IPS-18c (cell line): ENCODE results near the gene MLKL.
"Not testable (repeated sequence)": the region's sequence is repeated elsewhere in the genome, so short reads cannot be mapped to it uniquely, and the experiment has no call there.

ENCODE experiments used
- H3K4me3 ChIP-seq: 2 replicates; pipeline ENCODE4 v1.7.0; 2013; ENCODE audit warnings: low read depth, mild to moderate bottlenecking, low read length, moderate library complexity; ENCODE audit not compliant: insufficient read depth
- H3K9me3 ChIP-seq: one replicate; pipeline ENCODE4 v1.6.1; 2013; ENCODE audit warnings: mild to moderate bottlenecking, low read length, moderate library complexity; ENCODE audit not compliant: control insufficient read depth, insufficient read depth

MLKL gene

DNA sequence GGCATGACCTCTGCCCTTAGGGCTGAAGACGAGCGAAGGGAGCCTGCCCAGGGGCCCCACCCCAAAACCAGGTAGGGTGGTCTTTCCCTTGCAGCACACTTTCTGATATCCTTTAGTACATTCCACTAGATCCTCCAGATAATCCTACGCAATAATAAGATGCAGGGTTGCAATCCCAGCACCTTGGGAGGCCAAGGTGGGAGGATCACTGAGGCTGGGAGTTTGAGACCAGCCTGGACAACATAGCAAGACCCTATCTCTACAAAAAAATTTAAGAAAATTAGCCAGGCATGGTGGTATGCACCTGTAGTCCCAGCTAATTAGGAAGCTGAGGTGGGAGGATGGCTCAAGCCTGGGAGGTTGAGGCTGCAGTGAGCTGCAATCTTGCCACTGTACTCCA, 34.9 kb upstream of the MLKL start:
- Histone ChIP-seq H3K9me3 (no peaks in the 10 kb centered on the region), H3K4me3 (no peak overlapping the region)

DNA sequence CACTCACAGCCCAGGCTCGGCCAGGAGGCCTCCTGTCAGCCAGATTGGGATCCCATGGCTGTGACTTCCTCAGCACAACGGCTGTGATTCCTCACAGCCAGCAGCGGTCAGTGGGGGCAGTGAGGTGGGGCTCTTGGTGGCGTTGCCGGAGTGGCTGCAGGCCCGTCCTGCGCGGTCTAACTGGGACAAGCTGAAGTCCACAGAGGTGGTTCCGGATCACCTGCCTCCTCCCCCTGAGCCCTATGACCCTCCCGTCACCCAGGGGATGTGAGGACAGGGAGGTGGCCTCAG, 34.4 kb upstream of the MLKL start:
- H3K9me3 ChIP-seq = no peaks in the 10 kb centered on the region

DNA sequence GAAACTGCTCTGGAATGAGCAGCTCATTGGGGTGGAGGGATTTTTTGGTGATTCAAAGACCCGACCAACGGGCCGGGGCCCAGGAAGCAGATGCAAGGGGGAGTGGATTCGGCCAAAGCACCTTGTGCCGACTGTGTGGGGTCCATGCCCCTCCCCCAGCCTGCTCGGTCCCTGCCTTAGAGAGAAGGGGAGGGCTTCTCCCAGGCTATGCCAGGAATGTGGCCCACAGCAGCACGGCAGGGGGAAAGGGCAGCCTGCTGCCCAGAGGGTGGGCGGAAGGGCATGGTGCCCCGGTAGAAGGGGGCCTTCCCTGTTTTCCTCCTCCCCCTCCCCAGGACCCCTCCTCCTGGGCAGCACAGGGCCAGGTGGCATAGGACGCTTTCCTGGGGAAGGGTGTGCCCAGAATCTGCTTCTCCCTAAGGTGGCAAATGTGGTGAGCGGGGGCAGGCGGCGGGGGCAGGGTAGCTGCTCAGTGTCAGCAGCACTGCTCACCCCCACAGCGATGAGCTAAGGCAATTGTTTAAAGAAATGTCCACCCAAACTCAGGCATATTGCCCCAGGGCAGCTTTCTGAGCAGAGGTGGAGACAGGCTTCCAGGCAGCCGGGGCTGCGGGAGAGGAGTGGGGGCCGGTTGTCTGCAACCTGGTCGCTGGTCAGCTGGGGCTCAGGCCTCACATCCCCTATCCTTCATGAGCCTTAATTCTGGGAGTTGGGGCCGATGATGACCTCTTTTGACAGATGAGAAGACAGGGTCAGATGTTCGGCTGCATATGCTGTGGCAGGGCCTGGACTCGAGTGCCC, 33.9 kb upstream of the MLKL start:
- Histone ChIP-seq H3K9me3 (no peaks in the 10 kb centered on the region), H3K4me3 (peak overlapping the region; percentile 20; the same call in 1 of the 2 replicates)

More for the DNA sequence above, 34.4 kb upstream of the MLKL start:
- no peak overlapping the region for H3K4me3 ChIP-seq

DNA sequence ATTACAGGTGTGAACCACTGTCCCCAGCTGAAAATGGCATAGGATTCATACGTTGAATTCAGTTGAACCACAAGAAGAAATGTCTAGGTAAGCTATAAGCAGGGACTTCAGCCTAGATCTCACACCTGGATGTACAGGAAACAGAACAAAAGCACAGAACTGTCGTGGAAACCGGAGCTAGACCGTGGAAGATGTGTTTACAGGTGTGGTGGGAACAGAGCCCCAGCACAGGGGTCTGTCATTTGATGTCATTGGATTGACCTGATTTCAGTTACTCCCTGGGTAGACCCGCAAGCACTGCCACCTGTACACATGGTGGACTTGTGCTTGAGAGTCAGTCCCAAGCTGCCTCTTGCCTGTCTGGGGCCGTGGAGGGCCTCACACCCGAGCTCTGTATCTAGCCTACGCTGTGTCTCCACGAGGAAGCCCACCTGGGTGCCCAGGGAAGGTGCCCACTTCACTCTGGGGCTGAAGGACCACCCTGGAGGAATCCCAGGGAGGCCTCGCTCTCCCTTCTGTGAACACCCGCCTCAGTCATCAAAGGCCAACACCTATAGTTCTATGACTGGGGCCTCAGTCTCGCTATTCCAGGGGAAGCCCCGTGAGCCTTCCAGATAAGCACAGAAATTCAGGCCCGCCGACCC, 32.2 kb upstream of the MLKL start:
- Histone ChIP-seq H3K9me3 (no peaks in the 10 kb centered on the region), H3K4me3 (no peak overlapping the region)

DNA sequence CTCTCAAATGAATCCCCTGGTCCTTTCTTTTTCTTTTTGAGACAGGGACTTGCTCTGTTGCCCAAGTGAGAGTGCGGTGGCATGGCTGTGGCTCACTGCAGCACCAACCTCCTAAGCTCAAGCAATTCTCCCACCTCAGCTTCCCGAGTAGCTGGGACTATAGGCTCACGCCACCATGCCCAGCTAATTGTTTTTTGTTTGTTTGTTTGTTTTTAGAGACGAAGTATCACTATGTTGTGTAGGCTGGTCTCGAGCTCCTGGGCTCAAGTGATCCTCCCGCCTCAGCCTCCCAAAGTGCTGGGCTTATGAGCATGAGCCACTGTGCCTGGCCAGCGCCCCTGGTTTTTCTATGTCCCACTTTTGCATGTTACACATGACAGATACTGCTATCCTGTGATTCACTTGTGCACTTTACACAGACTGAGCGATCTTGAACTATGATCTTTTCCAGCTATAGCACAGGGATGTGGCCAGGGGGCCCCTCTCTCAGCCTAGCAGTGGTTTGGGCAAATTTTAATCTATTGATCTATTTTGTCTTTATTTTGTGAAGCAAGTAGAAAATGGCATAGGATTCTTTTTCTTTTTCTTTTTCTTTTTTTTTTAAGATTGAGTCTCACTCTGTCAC, 31.3 kb upstream of the MLKL start:
- peaks cover 3% of the 10 kb centered on the region for H3K9me3 ChIP-seq
- no peak overlapping the region for H3K4me3 ChIP-seq

DNA sequence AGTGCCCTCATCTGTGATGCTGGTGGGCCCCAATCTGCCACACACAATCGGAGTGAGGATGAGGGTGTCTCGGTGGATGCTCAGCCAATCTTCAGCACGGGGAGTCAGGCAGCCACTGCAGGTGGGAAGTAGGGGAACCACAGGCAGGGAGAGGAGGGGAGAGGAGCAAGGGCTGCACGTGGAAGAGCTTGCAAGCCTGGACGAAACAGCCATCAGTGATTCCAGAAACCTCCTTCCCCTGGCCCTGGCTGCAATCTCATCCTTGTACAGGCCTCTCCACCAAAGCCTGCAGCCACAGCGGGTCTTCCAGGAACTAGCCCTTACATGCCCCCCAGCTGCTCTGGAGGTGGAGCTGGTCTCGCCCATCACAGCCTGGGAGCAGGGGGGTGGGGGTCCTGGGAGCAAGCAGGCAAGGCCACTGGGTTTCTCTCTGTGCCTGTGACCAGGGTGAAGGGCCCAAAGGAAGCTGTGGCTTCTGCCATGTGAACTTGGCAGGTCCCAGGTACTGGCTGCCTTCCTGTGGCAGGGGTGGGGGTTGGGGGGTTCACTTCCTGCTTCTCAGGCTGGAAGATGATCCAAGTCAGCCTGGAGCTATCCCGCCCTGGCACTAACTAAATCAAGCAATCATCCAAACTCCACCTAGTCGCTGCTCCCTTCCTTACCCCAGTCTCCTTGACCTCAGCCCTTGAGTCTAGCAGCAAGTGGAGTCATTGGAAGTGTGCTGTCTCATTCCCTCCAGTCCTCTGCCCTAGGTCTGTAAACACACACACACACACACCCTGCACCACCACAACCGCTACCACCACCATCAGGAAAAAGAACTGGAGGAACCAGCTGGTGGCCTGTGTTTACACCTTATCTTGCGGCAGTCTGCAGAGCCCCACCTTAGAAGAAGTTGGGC, 29.4 kb upstream of the MLKL start:
- no peak overlapping the region for H3K4me3 ChIP-seq
- peaks cover 4% of the 10 kb centered on the region for H3K9me3 ChIP-seq

DNA sequence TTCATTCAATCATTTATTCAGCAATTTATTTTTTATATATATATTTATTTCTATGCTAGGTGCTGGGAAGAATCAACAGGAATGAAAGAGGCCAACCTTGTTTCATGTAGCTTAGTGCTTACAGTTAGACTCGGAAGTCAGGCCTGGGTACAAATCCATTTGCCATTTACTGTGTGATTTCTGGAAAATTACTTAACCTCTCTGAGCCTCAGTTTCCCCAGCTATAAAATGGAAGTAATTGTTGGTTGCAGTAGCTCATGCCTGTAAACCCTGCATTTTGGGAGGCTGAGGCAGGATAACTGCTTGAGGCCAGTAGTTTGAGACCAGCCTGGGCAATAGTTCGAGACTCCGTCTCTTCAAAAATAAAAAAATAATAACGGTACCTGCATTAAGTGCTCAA, 27.2 kb upstream of the MLKL start:
- H3K9me3 ChIP-seq = peaks cover 4% of the 10 kb centered on the region
- H3K4me3 ChIP-seq = no peak overlapping the region

DNA sequence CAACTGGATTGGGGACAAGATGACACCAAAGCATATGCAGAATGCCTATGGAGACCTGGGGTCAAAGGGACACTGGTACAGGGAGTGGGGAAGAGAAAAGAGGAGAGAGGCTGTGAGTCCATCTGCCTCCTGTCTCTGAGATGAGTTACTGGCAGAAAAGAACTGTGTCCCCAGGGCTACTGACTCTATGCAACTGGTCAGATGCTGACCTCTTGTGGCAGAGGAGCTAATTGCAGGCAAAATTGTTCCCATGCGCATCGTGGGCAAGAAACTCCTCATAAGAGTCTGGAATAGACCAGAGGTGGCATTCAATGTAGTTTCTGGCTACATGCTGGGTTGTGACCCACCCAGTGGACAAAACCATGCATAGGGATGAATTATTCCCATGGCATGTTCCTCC, 26.1 kb upstream of the MLKL start:
- peaks cover 4% of the 10 kb centered on the region for H3K9me3 ChIP-seq
- no peak overlapping the region for H3K4me3 ChIP-seq

DNA sequence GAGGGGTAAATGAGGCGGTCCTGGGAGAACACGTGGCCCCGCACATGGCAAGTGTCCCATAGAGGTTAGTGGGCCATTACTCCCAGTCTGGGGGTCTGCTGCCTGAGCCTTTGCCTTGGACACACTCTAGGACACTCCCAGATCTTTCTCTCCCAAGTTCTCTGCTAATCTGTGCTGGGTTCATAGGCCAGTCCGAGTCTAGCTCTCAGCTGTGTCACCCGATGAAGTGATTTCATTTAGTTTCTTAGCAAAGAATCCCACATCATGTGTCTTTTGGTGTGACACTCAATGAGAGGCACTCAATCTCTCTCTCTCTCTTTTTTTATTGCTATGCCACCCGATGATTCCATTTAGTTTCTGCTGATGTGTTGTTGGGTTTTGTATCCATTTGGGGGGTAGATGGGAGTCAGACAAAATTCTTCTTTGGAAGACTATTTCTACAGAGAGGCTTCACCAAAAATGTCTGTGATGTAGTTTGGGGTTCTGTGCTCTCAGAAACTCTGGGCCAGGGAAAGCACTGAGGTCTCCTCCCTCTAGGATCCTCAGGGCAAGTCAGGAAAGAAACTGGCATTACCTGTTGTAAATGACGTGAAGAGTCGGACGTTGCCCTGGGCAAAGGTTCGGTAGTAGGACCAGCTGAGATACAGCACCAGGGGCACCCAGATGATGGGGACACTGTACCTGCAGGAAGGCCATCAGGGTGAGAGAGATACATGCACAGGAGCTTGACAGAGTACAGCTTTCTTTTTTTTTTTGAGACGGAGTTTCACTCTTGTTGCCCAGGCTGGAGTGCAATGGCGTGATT, 25.2 kb upstream of the MLKL start:
- Histone ChIP-seq H3K4me3 (no peak overlapping the region), H3K9me3 (peaks cover 4% of the 10 kb centered on the region)

DNA sequence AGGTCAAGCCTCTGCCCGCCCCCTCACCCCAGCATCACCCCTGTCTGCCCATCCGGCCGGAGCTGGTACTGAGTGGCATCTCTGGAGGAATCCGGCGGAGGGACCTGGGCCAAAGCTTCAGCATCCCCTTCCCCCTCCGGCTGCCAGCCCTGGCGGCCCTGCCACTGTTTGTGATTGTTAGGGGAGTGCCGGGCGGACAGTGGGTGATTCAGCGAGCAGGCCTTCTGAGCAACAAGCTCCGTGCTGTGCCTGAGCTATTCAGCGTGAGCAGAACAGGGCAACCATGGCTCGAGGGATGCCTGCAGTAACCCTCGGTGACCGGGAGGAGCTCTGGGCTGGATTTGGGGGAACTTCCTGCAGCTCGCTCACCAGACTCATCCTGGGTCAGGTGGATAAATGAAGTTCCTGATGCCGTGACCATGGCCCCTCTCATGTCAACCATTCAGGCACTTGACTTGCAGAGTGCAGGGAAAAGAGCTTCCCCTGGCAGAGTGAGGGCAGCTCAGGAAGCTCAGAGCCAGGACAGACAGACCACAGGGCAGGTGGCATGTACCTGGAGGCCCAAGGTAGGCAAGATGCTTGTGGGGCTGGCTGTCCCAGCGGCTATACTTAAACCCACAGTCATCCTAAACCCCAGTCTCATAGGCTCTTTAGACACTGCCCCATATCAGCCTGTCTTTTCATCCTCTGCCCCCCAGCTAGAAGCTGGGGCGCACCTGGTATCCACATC, 24.3 kb upstream of the MLKL start:
- peaks cover 4% of the 10 kb centered on the region for H3K9me3 ChIP-seq

DNA sequence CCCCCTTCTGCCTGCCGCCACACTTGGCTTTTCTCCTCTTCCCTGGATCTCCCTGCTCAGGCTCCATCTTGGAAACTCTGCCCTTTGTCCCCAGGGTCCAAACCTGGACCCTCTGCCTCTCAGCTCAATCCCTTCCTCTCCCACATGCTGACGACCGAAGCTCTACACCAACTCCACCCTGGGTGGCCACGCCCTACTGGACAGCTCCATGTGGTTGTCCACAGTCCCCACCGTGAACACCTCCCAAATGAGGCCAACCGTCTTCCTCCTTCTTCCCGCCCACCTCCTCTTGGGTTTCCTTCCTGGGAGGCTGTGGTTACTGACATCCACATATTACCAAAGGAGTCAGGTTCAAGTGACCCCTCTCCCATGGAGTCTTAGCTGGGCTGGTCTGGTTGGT, 22.6 kb upstream of the MLKL start:
- H3K4me3 ChIP-seq = no peak overlapping the region
- H3K9me3 ChIP-seq = peaks cover 4% of the 10 kb centered on the region

More for the DNA sequence above, 24.3 kb upstream of the MLKL start:
- no peak overlapping the region for H3K4me3 ChIP-seq

DNA sequence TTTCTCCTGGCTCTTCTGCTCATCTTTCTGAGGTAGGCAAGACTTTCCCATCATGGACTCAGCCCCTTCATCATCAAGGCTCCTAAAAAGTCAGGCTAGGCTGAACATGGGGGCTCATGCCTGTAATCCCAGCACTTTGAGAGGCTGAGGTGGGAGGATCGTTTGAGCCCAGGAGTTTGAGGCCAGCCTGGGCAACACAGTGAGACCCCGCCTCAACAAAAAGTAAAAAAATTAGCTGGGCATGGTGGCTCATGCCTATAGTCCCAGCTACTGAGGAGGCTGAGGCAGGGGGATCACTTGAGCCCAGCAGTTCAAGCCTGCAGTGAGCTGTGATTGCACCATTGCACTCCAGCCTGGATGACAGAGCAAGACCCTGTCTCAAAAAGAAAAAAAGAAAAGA, 21.5 kb upstream of the MLKL start:
- not testable (repeated sequence) for H3K4me3 ChIP-seq, H3K9me3 ChIP-seq

DNA sequence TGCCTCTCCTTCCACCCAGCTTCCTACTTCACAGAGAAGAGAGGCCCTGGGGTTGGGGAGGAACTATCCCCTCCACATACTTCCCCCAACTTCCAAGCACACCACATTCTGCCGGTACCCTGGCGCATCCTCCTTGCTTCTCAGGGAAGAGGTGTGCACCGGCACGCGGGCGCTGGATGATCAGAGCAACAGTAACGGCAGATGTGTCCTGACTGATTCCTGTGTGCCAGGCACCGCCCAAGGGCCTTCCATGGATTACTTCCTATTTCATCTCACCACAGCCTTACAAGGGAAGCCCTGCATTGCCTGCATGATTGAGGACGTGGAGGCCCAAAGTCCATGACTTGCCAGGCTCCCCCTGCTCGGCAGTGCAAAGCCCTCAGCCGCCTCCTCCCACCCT, 21.1 kb upstream of the MLKL start:
- H3K9me3 ChIP-seq = no peaks in the 10 kb centered on the region
- H3K4me3 ChIP-seq = no peak overlapping the region

DNA sequence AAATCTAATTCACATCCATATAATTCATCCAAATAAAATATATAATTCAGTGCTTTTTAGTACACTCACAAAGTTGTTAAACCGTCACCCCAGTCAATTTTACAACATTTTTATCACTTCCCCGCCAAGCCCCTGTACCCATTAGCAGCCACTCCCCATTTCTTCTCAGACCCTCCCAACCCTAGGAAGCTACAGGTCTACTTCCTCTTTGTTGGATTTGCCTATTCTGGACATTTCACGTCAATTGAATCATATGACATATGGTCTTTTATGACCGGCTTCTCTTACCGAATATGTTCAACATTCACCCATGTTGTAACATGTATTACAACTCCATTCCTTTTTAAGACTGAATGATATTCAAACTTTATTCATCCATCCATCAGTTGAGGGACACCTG, 19.9 kb upstream of the MLKL start:
- Histone ChIP-seq H3K9me3 (no peaks in the 10 kb centered on the region), H3K4me3 (no peak overlapping the region)

DNA sequence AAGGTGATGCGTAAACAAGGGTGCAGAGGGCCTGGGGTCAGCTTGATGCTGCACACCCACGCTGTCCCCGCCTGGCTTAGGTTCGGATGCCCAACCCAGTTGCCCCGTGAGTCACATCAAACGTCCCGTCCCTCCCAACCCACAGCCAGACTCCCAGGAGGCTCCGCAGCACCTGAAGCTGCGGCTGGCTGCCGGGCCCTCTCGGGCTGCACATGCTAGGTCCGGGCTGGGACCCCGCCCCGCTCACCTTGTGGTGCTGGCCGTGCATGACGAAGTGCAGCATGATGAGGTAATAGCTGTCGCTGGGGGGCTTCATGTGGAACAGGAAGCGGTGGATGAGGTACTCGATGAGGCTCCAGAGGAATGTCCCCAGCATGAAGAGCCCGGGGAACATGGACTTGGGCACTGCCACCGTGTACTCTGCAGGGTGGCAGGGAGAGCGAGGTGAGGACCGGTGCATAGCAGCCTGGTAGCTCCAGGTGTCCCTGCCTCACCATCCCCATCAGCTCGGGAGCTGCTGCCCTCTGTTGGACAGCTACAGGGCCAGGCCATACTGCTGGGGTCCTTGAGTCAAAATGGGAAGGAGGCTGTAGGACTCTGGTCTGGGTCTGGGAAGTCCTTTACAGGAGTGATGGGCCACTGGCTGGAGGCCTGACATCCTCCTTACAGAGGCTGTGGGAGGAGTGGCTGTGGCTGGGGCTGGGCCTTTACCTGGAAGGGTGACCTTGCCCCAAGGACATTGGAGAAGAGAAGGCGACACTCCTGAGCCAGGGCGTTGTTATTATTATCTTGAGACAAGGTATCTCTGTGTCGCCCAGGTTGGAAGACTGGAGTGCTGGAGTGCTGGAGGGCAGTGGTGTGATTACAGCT, 18.3 kb upstream of the MLKL start:
- H3K4me3 ChIP-seq = no peak overlapping the region

More for the DNA sequence above, 18.3 kb upstream of the MLKL start:
- no peaks in the 10 kb centered on the region for H3K9me3 ChIP-seq
